Peyer's patch (tissue), 4 donors: ENCODE data around the gene GID8. TPM values are rescaled to one million over a fixed set of nuclear protein-coding genes. Genes with fewer than 3 reads are reported as not detected.

ENCODE experiments used
- DNase-seq, 3 donors: peaks; one replicate each; pipeline ENCODE4 v3.0.0-alpha.2; 2017 to 2019
- H3K27ac ChIP-seq, 4 donors: fragments of 200-600 bp; sonication (generic); one replicate each; pipeline ENCODE4 v1.5.1; 2016 to 2019
- H3K27me3 ChIP-seq, 2 donors: fragments of 200-600 bp; sonication (generic); one replicate each; pipeline ENCODE4 v1.5.1; 2019
- H3K36me3 ChIP-seq, 3 donors: fragments of 200-600 bp; sonication (generic); one replicate each; pipeline ENCODE4 v1.5.1; 2016 to 2019
- H3K4me1 ChIP-seq, 4 donors: fragments of 200-600 bp; sonication (generic); one replicate each; pipeline ENCODE4 v1.5.1; 2016 to 2019
- H3K4me3 ChIP-seq, 4 donors: fragments of 200-600 bp; sonication (generic); 1 replicate in 3 of 4; 2 replicates in 1 of 4; pipeline ENCODE4 v1.5.1; 2016 to 2019; ENCODE audit warnings: mild to moderate bottlenecking in 1 of 4
- H3K9me3 ChIP-seq, 4 donors: fragments of 200-600 bp; sonication (generic); one replicate each; pipeline ENCODE4 v1.5.1; 2016 to 2019; ENCODE audit warnings: mild to moderate bottlenecking in 1 of 4
- CTCF ChIP-seq, 6 experiments: fragments of 450-650 bp in 4 of 6; fragments of 200-600 bp in 2 of 6; sonication (generic) in 1 of 6; IDR thresholded peaks; one replicate each; pipeline ENCODE4 v1.5.1; 2017 to 2019; ENCODE audit warnings: antibody characterized with exemption in 6 of 6, mild to moderate bottlenecking in 3 of 6, moderate library complexity in 1 of 6
- POLR2A ChIP-seq, 2 donors: fragments of 450-650 bp; IDR thresholded peaks; one replicate each; pipeline ENCODE4 v1.5.1; 2017; ENCODE audit warnings: antibody characterized with exemption in 2 of 2, mild to moderate bottlenecking in 2 of 2, moderate library complexity in 2 of 2
- total RNA-seq, 4 donors: library from RNA; depleted of rRNA; stranded (reverse); fragments of >200 nt; gene quantifications; one replicate each; pipeline ENCODE4 v1.1.0, GENCODE V29; 2016

Gene GID8
- total RNA-seq, 4 donors from 2014 or later: 22.3 to 26.5 (median 24.0) TPM

- Histone ChIP-seq H3K36me3 (no peaks in the 10 kb centered on the region), H3K9me3 (no peaks in the 10 kb centered on the region), H3K27me3 (peaks cover 0 to 15% of the 10 kb centered on the region in 2 donors), H3K4me3 (peak overlapping the region in 3 of 4 donors; percentile 1 to 31 (median 11)), H3K27ac (peak overlapping the region in 1 of 4 donors; percentile 1), H3K4me1 (peaks cover 0 to 18% (median 5%) of the 10 kb centered on the region in 4 donors)
- peak in 2 of 3 donors; percentile 78 to 86 for DNase-seq
- no peak for TF ChIP-seq CTCF (IDR thresholded peaks at IDR 0.05)
- no peak for TF ChIP-seq POLR2A (IDR thresholded peaks at IDR 0.05)
Measured at GRCh38 chr20:62977613-62978560, 39.9 kb downstream of the GID8 start.

- no peak for DNase-seq
- no peak overlapping the region for H3K4me3 ChIP-seq
- H3K9me3 ChIP-seq: no peaks in the 10 kb centered on the region
- H3K27me3 ChIP-seq: peaks cover 0 to 9% of the 10 kb centered on the region in 2 donors
- peaks cover 0 to 16% (median 3%) of the 10 kb centered on the region in 4 donors for H3K4me1 ChIP-seq
- no peaks in the 10 kb centered on the region for H3K36me3 ChIP-seq
- H3K27ac ChIP-seq: no peak overlapping the region
- TF ChIP-seq CTCF (IDR thresholded peaks at IDR 0.05) (no peak), POLR2A (IDR thresholded peaks at IDR 0.05) (no peak)
Measured at GRCh38 chr20:62978561-62978943, 40.6 kb downstream of the GID8 start.

GRCh38 chr20:62979310-62979709 is 41.4 kb downstream of the GID8 start:
- no peak for TF ChIP-seq POLR2A (IDR thresholded peaks at IDR 0.05)
- H3K9me3 ChIP-seq: no peaks in the 10 kb centered on the region
- DNase-seq: no peak
- no peak overlapping the region for H3K4me3 ChIP-seq
- peaks cover 0 to 16% (median 3%) of the 10 kb centered on the region in 4 donors for H3K4me1 ChIP-seq
- no peak overlapping the region for H3K27ac ChIP-seq
- no peaks in the 10 kb centered on the region for H3K36me3 ChIP-seq
- H3K27me3 ChIP-seq: peaks cover 0 to 4% of the 10 kb centered on the region in 2 donors

GRCh38 chr20:62979876-62980373 is 42.0 kb downstream of the GID8 start:
- TF ChIP-seq CTCF (IDR thresholded peaks at IDR 0.05) (no peak), POLR2A (IDR thresholded peaks at IDR 0.05) (no peak)
- no peaks in the 10 kb centered on the region for H3K36me3 ChIP-seq
- peaks cover 0 to 16% (median 3%) of the 10 kb centered on the region in 4 donors for H3K4me1 ChIP-seq
- H3K4me3 ChIP-seq: no peak overlapping the region
- H3K27ac ChIP-seq: no peak overlapping the region
- no peaks in the 10 kb centered on the region for H3K27me3 ChIP-seq
- no peak for DNase-seq
- H3K9me3 ChIP-seq: no peaks in the 10 kb centered on the region

- Histone ChIP-seq H3K27me3 (no peaks in the 10 kb centered on the region), H3K4me3 (no peak overlapping the region), H3K36me3 (no peaks in the 10 kb centered on the region), H3K27ac (no peak overlapping the region), H3K4me1 (peaks cover 0 to 16% (median 3%) of the 10 kb centered on the region in 4 donors), H3K9me3 (no peaks in the 10 kb centered on the region)
- TF ChIP-seq POLR2A (IDR thresholded peaks at IDR 0.05) (no peak), CTCF (IDR thresholded peaks at IDR 0.05) (no peak)
- DNase-seq: no peak
Measured at GRCh38 chr20:62980380-62980960, 42.5 kb downstream of the GID8 start.

GRCh38 chr20:62980970-62981369 is 43.0 kb downstream of the GID8 start:
- Histone ChIP-seq H3K9me3 (no peaks in the 10 kb centered on the region), H3K4me3 (no peak overlapping the region), H3K27ac (no peak overlapping the region), H3K4me1 (peaks cover 0 to 16% (median 3%) of the 10 kb centered on the region in 4 donors), H3K27me3 (no peaks in the 10 kb centered on the region), H3K36me3 (no peaks in the 10 kb centered on the region)
- TF ChIP-seq POLR2A (IDR thresholded peaks at IDR 0.05) (no peak), CTCF (IDR thresholded peaks at IDR 0.05) (no peak)
- DNase-seq: peak in 1 of 3 donors; percentile 20
